Measurements from ENCODE around the gene SLC4A8. TPM values are rescaled to one million over a fixed set of nuclear protein-coding genes. Genes with fewer than 3 reads are reported as not detected.

The SLC4A8 gene
- total RNA-seq, 1 experiment from 2014 or later: 0.11 TPM

DNA sequence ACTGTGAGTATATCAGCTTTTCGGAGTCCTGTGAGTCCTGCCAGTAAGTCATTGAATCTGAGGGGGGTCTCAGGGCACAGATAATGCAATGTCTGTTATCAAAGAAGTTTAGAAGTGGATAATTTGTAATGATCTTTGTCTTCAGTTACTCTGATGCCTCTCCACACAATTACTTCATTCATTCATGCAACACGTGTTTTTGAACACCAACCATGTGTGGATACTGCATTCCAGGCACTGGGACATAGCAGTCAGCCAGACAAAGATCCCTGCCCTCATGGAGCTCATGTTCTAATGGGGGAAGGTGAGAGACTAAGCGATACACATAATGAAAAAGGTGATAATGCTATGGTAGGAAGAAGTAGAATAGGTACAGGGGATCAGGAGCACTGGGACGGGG, 105.6 kb downstream of the SLC4A8 start:
- no peak for DNase-seq (ENCODE audit: low read depth, low spot score)
- in situ Hi-C loops (cut with HindIII; ENCODE audit: low pct_unique_long_range_greater_than_20kb, low sequenced_read_pairs): no loop called here

GRCh38 chr12:51531284-51531977, 106.8 kb downstream of the SLC4A8 start:
- DNase-seq (ENCODE audit: low read depth, low spot score): no peak
- in situ Hi-C loops (cut with HindIII; ENCODE audit: low pct_unique_long_range_greater_than_20kb, low sequenced_read_pairs): no loop called here

GRCh38 chr12:51531978-51532497, 107.4 kb downstream of the SLC4A8 start:
- peak; percentile 87 for DNase-seq (ENCODE audit: low read depth, low spot score)
- in situ Hi-C loops (cut with HindIII; ENCODE audit: low pct_unique_long_range_greater_than_20kb, low sequenced_read_pairs): no loop called here

DNA sequence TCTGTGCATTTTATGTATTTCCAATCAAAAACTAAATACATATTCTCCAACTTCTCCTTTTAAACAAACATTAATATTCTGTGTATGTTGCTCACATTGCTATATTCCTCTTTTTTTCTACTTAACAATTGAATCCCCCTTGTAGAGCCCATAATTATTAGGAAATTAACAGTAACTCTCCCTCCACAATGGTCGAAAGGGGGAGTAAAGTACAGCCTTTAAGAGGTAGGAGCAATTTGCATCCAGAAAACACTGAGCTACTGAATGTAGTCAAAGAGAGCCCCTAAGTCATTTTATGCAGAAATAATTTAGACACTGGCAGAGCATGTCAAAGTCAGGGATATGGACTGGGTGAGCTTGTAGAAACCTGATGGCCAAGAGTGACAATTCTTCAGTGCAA, 109.2 kb downstream of the SLC4A8 start:
- peak; percentile 54 for DNase-seq (ENCODE audit: low read depth, low spot score)
- in situ Hi-C loops (cut with HindIII; ENCODE audit: low pct_unique_long_range_greater_than_20kb, low sequenced_read_pairs): no loop called here

- in situ Hi-C loops (cut with HindIII; ENCODE audit: low pct_unique_long_range_greater_than_20kb, low sequenced_read_pairs): no loop called here
- no peak for DNase-seq (ENCODE audit: low read depth, low spot score)
Measured at GRCh38 chr12:51534216-51535074, 109.8 kb downstream of the SLC4A8 start.

DNA sequence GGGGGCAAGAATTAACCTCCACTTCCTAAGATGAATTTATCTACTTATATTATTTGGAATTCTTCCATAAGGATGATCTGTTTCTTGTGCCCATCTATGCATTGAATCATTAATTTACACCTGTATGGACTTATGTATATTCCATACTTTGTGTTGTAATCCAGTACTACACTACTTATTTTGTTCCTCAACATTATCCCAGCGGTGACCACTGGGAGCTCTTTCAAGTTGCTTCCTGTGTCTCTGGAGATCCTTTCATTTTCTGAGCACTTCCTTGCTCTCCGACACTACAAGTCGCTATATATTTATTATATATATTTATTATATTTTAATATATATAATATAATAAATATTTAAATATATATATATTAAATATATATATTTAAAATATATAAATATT, 111.5 kb downstream of the SLC4A8 start:
- in situ Hi-C loops (cut with HindIII; ENCODE audit: low pct_unique_long_range_greater_than_20kb, low sequenced_read_pairs): no loop called here
- DNase-seq (ENCODE audit: low read depth, low spot score): peak; percentile 49

GRCh38 chr12:51538149-51538548, 113.5 kb downstream of the SLC4A8 start:
- in situ Hi-C loops (cut with HindIII; ENCODE audit: low pct_unique_long_range_greater_than_20kb, low sequenced_read_pairs): no loop called here
- DNase-seq (ENCODE audit: low read depth, low spot score): no peak

DNA sequence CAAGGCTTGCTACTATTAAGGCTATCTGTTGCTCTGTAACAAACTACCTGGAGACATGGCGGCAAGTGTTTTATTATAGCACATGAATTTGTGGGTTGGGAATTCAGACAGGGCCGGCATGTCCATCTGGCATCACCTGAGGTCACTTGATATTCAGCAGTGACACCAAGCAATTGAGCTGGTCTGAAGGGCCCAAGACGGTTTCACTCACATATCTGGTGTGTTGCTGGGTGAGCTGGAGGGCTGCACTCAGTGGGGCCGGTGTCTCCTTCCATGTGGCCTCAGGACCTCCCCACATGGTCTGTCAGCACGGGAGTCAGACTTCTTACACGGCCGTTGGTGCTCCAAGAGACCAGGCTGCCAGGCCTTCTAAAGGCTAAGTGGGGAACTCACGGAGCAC, 114.0 kb downstream of the SLC4A8 start:
- no peak for DNase-seq (ENCODE audit: low read depth, low spot score)
- in situ Hi-C loops (cut with HindIII; ENCODE audit: low pct_unique_long_range_greater_than_20kb, low sequenced_read_pairs): no loop called here

GRCh38 chr12:51540996-51541395, 116.4 kb downstream of the SLC4A8 start:
- in situ Hi-C loops (cut with HindIII; ENCODE audit: low pct_unique_long_range_greater_than_20kb, low sequenced_read_pairs): no loop called here
- no peak for DNase-seq (ENCODE audit: low read depth, low spot score)

DNA sequence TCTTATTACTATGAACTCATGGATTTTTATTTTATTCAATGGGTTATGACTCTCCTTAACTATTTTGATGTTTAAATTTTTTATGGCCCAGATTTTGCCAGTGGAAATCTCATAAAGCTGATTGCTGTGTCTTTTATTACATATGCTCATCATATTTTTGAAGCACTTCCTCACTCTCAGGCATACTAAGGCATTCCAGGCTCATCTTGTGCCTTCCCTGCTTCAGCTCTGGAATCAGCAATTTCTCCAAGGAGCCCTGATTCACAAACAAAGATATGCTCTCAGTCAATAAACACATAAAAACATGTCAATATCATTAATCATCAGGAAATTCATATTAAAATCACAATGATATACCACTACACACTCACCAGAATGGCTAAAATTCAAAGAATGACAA, 121.5 kb downstream of the SLC4A8 start:
- no peak for DNase-seq (ENCODE audit: low read depth, low spot score)
- in situ Hi-C loops (cut with HindIII; ENCODE audit: low pct_unique_long_range_greater_than_20kb, low sequenced_read_pairs): no loop called here

DNA sequence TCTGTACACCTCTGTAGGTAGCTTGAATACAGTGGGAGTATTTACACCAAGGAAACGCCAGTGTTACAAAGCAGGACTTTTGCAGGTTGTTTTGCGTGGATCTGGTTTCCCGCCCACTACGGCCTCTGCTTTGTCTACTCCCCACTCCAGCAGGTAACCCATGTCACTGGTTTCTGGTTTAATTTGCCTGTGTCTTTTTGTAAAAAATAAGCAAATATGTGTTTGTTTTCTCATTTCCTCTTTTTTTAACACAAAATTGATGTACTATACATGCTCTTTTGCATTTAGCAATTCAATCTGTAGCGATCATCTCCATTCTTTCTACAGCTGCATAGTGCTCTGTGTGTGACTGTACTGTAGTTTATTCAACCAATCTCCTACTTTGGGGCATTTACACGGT, 123.0 kb downstream of the SLC4A8 start:
- in situ Hi-C loops (cut with HindIII; ENCODE audit: low pct_unique_long_range_greater_than_20kb, low sequenced_read_pairs): no loop called here
- no peak for DNase-seq (ENCODE audit: low read depth, low spot score)

GRCh38 chr12:51548241-51548640, 123.6 kb downstream of the SLC4A8 start:
- DNase-seq (ENCODE audit: low read depth, low spot score): no peak
- in situ Hi-C loops (cut with HindIII; ENCODE audit: low pct_unique_long_range_greater_than_20kb, low sequenced_read_pairs): no loop called here

GRCh38 chr12:51549637-51550036, 125.0 kb downstream of the SLC4A8 start:
- DNase-seq (ENCODE audit: low read depth, low spot score): no peak
- in situ Hi-C loops (cut with HindIII; ENCODE audit: low pct_unique_long_range_greater_than_20kb, low sequenced_read_pairs): no loop called here

Other genes starting within 250 kb of the SLC4A8 start
- gene POU6F1, start 206.8 kb upstream of the SLC4A8 start, total RNA-seq (2014; rRNA removed; shearing (Covaris generic)): 1.5 and 3.1 TPM in 2 replicates
- gene DAZAP2, start 186.0 kb upstream of the SLC4A8 start, total RNA-seq (2014; rRNA removed; shearing (Covaris generic)): 424 and 462 TPM in 2 replicates
- gene SMAGP, start 154.4 kb upstream of the SLC4A8 start, total RNA-seq (2014; rRNA removed; shearing (Covaris generic)): 1.8 and 2.3 TPM in 2 replicates
- gene BIN2, start 100.7 kb upstream of the SLC4A8 start, total RNA-seq (2014; rRNA removed; shearing (Covaris generic)): 0.08 TPM in 1 of 2 replicates, not detected in the other
- gene CELA1, start 78.2 kb upstream of the SLC4A8 start, total RNA-seq (2014; rRNA removed; shearing (Covaris generic)): not detected in 2 replicates
- gene GALNT6, start 33.4 kb upstream of the SLC4A8 start, total RNA-seq (2014; rRNA removed; shearing (Covaris generic)): 1.3 and 3.7 TPM in 2 replicates
- gene SCN8A, start 166.4 kb downstream of the SLC4A8 start, total RNA-seq (2014; rRNA removed; shearing (Covaris generic)): 1.0 and 1.1 TPM in 2 replicates